Mammary epithelial cell (primary cell): Measurements from ENCODE around the gene MYO15A.

Experiments
- CTCF ChIP-seq, 2 donors: IDR thresholded peaks in 1 of 2; conservative IDR thresholded peaks in 1 of 2; 2 replicates each; pipeline ENCODE4 v1.5.1; 2011 to 2012; ENCODE audit warnings: inconsistent platforms in 2 of 2, low read length in 2 of 2, mild to moderate bottlenecking in 2 of 2, control low read depth in 1 of 2, low read depth in 1 of 2; ENCODE audit not compliant: insufficient read depth in 1 of 2; ENCODE audit errors: extremely low read depth in 1 of 2
- EZH2 ChIP-seq: IDR thresholded peaks from 2 replicates; pipeline ENCODE4 v1.6.1; 2012; ENCODE audit warnings: low read length, inconsistent platforms, borderline replicate concordance

DNA sequence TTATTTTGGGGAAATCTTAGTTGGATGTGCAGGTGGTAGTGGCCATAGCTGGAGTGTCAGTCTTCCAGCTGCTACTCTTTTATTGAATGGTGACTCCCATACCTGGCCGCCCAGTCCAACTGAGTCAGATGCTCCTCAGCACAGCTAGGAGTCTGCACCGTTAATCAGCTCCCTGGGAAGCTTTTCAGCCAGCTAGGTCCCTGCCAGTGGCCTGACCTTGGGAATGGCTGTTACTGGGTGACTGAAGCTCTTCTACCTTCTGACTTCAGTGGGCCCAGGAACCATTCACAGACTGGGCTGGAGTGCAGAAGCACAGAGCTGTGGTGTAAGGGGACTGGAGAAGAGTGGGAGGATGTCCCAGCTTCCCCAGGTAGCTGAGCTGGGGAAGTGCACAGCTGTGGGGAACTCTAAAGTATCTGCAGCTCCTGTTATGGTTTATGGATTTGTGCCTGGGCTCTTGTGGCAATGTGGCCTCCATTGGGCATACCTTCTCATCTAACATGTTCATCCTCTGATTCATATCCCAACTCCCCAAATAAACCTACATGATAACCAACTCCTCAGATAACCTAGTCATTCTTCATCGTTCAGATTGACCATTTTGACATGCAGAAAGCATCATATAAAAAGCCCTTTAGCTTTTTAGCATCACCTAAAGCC, 89.1 kb downstream of the MYO15A start:
- TF ChIP-seq CTCF (conservative IDR thresholded peaks at IDR 0.05 in 1 of 2, IDR thresholded peaks at IDR 0.05 in 1 of 2; ENCODE audit: extremely low read depth in 1 of 2, insufficient read depth in 1 of 2, low read depth in 1 of 2, low read length in 2 of 2) (no peak), EZH2 (no peak)
